Fibroblast of villous mesenchyme (primary cell): ENCODE results near the gene SYCE1. TPM values are rescaled to one million over a fixed set of nuclear protein-coding genes. Genes with fewer than 3 reads are reported as not detected.
A peak's percentile ranks its signal among the peaks of the same experiment; 100 is the strongest.
"Not testable (repeated sequence)": the region's sequence is repeated elsewhere in the genome, so short reads cannot be mapped to it uniquely, and the experiment has no call there.

Source experiments
- DNase-seq: peaks from one replicate; pipeline ENCODE4 v3.0.0-alpha.2; 2010; ENCODE audit warnings: low read depth
- H3K4me3 ChIP-seq: 2 replicates; pipeline ENCODE4 v1.5.1; 2011; ENCODE audit warnings: low read depth, mild to moderate bottlenecking, low read length
- CTCF ChIP-seq: IDR thresholded peaks from 2 replicates; pipeline ENCODE4 v1.5.1; 2012; ENCODE audit warnings: low read depth, mild to moderate bottlenecking, low read length; ENCODE audit not compliant: insufficient read depth
- total RNA-seq: library from RNA; depleted of rRNA; stranded (reverse); fragments of >200 nt; gene quantifications from 2 replicates; pipeline ENCODE4 v1.2.3, GENCODE V29; 2012

SYCE1 gene
- total RNA-seq, 1 donor: 1.3 TPM

- DNase-seq: no peak
- H3K4me3 ChIP-seq: no peak overlapping the region
- no peak for TF ChIP-seq CTCF
Measured at GRCh38 chr10:133523631-133524203, 41.7 kb downstream of the SYCE1 start.

GRCh38 chr10:133520193-133520738 is 45.1 kb downstream of the SYCE1 start:
- peak overlapping the region; percentile 57 for H3K4me3 ChIP-seq
- DNase-seq: peak; percentile 63
- TF ChIP-seq CTCF: peak; percentile 84

- not testable (repeated sequence) for H3K4me3 ChIP-seq, DNase-seq
Measured at GRCh38 chr10:133518517-133518916, 46.9 kb downstream of the SYCE1 start.

- no peak for TF ChIP-seq CTCF
- DNase-seq: no peak
- no peak overlapping the region for H3K4me3 ChIP-seq
Measured at GRCh38 chr10:133516057-133516456, 49.3 kb downstream of the SYCE1 start.

GRCh38 chr10:133515471-133515870 is 49.9 kb downstream of the SYCE1 start:
- no peak overlapping the region for H3K4me3 ChIP-seq
- TF ChIP-seq CTCF: no peak
- DNase-seq: no peak

GRCh38 chr10:133511907-133512528 is 53.4 kb downstream of the SYCE1 start:
- no peak overlapping the region for H3K4me3 ChIP-seq
- no peak for TF ChIP-seq CTCF
- DNase-seq: no peak

GRCh38 chr10:133511408-133511807 is 54.0 kb downstream of the SYCE1 start:
- no peak overlapping the region for H3K4me3 ChIP-seq
- DNase-seq: no peak
- no peak for TF ChIP-seq CTCF
